Activated effector memory CD4-positive, alpha-beta T cell treated with Interleukin-2 at 50 U/mL for 16 hours (primary cell): ENCODE data around the gene JUP.

ENCODE experiments used
- DNase-seq: peaks from one replicate; pipeline ENCODE4 v3.0.0-alpha.2; 2020

JUP gene

DNA sequence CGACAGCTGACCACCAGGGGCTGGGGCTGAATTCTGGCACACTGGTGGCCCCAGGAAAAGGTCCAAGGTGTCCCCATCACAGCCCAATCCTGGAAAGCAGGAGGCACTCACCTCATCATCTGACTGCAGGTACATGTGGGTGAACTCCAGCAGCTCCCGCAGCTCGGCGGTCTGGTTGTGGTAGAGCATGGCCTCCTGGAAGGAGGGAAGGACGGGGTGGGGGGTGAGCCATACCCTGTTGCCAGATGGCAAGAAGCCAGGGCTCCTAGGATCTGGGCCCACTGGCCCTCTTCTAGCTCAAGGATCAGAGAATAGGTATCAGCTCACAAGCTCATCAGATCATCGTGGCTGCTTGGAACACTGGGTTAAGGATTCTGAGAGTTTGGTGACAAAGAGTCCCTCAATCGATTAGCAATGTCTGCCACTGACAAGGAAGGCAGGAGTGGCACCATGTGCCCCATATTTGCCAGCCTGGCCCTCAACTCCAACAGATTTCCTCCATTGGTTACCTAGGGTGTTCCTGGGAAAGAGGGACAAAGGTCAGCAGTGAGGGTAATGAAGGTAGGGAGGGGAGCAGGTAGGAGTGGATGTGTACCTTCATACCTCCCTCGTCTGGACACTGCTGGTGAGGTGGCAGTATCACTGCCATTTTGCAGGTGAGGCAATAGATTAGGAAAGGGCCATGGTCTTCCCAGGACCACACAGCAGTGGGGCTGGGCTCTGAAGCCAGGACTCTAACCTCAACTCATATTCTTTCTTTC lies 20.4 kb upstream of the JUP start:
- no peak for DNase-seq

DNA sequence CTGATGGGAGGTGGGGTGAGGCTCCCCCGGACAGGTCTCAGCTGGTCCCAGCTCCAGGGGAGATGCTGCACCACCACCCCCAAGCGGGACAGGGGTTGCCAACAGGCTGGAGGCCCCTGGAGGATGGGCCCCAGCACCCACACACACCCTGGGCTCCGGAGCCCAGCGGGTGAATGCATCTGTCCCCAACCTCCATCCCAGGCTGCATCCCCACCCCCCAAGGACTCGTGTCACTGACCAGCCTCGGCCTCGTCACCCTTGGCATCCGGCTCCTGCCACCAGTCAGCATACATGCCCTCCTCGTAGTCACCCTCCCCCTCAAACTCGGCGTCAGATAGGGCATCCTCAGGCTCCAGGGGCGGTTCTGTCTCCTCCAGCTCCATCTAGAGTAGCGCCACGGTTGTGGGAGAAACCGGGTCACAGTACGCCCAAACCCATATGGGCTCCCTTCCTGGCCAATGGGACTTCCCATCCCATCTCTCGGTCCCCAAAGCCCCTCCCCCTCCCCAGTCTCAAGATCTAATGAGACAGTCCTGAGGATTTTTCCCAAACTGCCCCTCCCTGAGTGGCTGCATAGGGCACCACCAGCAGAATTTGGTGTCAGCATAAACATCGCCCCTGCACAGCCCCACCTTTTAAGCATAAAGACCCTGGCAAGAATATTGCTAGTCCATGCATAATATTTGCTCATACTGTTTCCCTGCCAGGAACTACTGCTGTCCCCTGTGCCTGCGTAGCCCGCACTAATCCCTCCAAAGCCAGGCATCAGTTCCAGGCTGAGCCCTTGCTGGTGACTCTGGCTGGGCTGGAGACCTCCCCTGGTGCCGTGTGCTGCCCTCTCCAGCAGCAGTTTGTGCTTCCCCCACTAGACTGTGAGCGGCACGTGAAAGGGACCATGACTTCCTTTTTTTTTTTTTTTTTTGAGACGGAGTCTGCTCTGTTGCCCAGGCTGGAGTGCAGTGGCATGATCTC lies 16.8 kb upstream of the JUP start:
- DNase-seq = no peak

DNA sequence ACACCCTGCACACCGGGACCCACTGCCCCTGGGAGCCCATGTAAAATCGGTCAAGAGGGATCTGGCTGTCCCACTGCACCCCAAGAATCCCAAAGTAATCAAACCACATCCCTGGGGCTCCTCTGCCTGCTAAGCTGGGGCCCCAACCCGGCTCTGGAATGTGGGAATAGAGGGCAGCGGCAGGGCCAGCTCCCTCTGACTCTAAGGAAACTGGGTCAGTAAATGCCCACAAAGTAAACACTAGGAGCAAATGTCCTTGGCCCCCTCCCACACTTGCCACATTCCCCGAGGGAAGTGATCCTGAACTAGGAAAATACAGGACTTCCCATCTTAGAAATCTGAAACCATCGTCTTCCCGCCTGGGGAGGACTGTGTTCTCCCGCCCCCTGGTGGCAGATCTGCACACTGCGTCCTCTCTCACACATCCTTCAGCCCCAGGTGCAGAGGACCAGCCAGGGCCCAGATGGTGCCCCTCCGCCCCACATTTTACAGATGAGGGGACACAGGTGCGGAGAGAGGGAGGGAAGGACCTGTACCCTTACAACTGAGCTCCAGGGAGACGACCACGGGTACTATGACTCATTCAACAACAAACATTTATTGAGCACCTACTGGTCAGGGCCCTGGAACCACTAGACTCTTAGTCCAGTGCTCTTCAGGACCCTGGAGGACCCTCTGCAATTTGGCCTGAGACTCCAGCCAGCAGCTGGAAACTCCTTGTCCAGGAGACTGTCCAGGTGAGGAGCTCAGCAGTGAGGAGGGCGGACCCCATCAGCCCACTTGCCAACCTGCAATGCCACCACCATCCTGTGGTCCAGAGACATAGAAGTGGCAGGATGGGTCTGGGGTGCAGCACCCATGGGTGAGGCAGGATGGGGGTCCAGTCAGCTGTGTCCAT lies 15.1 kb upstream of the JUP start:
- DNase-seq = peak; percentile 56

DNA sequence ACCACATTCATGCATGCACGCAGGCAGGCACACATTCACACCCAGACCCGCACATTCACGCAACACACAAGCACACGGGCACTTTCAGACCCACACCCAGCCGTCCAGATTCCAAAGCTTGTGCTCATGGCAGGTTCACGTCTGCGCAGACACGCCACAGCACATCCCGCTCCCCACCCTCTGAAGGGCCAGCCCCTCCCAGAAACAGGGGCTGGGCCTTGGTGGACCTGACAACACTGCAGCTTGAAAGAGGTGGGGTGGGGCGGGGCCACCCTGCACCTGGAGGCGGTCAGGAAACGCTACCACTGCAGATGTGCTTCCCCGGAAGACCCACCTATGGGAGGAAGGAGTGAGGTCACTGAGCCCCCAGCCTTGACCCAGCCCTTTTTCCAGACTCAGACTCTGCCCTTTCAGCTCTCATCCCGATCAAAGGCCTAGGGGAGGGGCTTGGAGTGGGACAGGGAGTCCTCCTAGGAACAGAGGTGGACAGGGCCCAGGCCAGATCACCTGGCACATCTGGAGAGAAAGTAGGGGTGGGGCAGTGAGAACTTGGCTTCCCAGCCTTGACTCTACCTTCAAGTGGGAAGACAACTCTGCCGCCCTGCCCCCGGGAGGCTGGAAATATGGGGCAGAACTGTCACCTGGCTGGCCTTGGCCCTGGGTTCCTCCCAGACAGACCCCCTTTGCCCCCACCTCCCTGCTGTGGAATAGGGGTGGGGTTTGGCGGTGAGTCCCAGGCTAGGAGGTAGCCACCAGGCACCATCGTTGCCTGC lies 14.3 kb upstream of the JUP start:
- no peak for DNase-seq

DNA sequence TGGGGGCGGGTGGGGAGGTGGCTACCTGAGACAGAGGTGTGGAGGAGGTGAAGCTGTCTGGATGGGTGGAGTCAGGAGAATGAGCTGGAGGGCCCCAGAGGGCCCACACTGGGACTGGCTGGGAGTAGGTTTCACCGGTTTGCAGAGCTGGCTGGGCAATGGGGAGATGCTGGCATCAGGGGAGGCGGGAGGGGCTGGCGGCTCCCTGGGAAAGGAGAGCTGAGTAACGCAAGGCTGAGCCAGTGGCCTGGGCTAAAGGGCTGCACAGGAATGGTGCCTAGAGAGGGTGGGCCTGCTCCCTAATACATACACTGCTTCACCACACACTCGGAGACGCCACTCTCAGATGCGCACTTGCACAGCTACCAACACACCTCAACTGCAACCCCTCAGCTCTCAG lies 12.9 kb upstream of the JUP start:
- DNase-seq = no peak

DNA sequence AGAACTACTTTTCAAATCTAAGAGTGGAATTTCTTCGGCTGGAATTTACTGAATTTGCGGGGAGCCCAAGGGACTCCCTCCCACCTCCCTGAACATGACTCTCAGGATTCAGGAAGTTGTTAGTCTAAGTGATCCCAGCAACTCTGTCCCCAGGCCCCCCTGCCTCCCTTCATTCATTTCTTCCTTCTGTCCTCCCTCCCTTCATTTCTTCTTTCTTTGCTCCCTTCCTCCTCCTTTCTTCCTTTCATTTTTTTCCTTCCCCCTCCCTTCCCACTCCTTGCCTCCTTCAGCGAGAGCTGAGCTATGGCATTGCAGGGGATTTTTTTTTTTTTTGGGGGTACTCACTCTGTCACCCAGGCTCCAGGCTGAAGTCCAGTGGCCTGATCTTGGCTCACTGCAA lies 10.9 kb upstream of the JUP start:
- no peak for DNase-seq

DNA sequence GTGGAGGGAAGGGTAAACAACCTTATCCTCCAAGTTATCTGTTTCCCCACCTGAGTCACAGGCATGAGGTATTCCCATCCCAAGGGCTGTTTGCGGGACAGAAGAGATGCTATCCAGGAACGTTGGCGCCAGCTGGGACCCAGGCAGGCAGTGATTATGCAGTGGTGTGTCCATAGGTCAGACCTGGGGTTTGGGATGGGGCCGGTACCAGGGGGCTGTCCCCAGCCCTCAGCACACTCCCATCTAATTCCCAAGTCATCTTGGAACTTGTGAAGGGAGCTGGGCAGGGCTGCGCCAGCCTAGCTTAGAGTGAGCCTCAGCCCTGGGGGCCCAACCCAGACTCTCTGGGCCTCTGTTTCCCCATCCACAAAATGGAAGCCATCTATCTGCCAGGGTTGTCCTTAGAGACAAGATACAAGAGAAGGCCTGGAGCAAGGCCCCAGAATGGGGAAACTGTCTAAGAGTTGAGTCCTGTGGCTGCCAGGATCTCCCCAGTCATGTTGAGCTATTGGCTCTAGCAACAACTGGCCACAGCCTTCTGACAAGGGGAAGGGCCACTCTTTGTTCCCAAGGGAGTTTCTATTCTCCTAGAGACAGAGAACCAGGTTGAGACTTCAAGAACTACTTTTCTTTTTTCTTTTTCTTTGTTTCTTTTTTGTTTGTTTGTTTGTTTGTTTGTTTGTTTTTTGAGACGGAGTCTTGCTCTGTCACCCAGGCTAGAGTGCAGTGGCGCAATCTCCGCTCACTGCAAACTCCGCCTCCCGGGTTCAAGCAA lies 9.8 kb upstream of the JUP start:
- no peak for DNase-seq

DNA sequence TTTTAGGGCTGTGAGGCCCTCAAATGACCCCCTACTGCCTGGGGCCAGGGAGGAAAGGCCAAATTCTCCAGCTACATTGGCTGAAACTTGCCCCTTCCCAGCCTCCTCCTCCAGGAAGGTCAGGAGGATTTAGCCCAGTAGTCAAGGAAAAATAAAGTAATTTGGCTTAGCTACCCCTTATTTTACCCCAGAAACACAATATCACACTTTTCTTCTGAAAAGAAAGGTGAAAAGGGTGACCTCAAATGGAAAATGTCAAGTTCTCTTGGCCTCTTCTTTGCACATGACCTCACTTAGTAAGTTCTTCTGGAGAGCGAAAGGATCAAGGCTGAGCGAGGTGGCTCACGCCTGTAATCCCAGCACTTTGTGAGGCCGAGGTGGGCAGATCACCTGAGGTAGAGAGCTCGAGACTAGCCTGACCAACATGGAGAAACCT lies 8.0 kb upstream of the JUP start:
- DNase-seq = no peak

DNA sequence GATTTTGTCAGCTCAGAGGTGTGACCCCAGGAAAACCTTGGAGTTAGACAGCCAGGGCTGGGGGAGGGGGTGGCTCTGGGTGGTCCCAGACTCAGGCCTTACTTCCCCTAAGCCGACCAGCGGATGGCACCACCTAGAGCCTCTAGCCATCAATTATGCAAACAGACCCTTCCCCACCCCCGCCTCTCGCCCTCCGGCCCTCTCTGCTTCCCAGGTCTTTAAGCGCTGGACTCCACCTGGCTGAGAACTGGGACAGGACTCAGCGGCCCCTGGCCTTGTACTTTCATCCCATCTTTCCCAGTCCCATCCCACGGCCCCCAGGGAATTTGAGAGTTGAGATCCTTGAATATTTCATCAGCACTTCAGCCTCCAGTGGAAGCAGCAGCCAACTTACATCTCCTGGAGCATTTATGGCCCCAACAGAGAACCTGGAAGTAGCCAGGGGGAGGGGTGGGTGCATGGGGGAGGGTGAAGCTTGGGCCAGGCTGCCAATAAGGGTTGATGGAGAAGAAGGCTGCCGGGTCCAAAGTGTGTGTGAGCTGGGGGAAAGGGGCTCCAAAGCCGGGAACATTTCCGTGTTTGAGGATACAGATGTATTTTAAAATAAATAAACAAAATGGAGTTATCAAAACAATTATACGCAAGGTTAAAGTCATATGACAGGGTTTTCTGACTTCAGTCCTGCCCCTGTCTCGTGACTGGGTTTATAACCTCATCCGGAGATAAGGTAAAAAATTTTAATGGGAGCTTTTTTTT lies 7.5 kb upstream of the JUP start:
- no peak for DNase-seq

DNA sequence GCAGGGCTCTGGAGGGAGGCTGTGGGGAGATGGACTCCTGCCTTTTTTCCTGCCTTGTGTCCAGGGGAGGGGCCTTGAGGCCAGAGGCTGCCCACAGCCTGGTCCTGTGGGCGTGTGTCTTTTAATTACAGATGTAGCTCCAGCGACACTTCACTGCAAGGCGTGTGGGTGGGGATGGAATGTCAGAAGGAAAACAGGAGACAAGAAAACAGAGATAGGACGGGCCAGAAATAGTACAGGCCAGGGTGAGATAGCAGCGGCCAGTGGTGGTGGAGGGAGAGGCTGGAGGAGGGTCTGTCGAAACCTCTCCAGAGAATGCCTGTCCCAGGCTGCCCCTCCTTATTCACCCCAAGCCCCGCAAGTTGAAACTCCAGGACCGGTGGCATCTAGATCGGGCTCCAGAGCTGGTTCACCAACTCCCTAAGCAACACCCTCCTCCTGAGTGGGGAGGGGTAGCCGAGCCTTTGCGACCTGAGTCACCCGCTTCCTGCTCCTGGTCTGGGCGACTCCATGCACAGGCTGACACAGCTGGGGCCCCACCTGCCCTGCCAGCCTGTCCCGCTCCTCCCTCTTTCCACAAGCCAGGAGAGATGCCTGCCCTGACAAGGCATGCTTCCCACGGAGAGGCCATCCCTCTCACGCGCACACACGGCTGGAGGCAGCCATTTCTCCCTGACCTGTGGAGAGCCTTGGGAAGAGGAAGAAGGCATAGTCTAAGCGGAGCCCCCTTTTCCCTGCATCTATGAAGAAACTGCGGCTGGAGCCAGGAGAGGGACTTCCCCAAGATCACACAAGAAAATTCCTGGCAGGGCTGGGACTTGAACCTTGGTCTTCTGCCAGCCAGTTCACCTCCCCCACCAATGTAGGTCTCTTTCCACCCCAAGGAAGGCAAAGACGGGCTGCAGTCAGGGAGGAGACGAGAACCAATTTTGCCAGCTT lies 6.6 kb upstream of the JUP start:
- no peak for DNase-seq

DNA sequence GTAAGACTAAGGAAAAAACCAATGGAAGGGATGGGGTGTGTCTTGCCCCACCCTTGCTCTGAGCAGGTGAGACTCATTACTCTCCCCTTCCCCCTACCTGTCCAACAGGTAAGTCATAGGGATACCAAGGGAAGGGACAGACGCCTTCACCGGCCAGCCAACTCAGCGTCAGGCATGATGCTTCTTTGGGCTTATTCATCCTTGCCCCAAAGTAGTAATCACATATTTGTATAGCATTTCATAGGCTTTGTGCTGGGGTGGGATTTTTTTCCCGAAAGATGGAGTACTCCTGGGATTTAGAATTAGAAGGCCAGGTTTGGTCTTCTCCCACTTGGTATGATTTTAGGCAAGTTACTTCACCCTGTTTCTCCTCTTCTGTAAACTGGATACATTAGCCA lies 509 bp upstream of the JUP start:
- DNase-seq = no peak

DNA sequence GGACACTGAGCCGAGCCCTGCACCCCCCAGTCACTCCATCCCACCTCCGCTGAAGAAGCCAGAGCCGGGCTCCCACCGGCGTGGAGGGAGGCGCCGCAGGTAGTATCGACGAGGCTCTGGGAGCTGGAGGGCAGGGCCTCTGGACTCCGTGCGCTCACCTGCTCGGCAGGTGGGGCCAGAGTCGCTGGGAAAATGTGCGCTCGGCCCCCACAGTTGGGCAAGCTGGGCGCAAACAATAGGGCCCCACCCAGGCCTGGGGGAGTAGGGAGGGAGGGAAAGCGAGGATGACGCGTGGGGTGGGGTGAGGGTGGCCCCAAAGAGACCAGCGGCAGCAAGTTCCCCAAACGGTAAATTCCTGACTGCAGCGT lies 668 bp downstream of the JUP start:
- DNase-seq = no peak

DNA sequence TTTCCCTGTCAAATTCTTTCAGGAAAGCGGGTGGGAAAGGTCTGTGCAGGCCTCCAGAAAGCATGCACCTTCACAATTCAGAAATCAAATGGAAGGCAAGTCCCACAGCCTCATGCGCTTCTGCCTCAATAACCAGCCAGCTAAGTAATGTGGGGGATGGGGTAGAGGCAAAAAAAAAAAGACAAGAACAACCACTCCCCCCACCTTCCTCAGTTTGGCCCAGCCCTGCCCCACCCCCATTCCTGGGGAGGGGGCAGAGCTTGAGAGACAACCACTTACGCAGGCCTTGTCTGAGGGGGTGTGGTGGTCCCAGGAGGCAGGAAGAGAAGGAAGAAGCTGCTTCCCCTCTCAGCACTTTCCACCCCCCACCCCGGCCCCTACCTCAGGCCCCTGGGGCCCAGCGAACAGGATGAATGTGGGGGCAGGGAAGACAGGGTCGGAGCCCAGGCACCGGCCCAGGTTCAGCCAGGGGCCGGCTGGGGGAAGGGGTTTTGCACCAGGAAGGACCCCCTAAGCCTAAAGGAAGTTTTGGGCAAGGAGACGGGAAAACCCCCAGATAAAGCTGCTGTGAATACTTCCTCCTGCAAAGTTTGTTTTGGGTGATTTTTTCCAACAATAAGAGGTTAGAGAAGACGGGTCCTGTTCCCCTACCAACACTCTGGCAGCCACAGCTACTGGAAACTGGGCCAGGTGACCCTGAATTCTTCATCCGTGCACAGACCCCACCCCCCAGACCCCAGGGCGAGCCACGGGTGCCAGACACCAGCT lies 1.2 kb downstream of the JUP start:
- DNase-seq = no peak

DNA sequence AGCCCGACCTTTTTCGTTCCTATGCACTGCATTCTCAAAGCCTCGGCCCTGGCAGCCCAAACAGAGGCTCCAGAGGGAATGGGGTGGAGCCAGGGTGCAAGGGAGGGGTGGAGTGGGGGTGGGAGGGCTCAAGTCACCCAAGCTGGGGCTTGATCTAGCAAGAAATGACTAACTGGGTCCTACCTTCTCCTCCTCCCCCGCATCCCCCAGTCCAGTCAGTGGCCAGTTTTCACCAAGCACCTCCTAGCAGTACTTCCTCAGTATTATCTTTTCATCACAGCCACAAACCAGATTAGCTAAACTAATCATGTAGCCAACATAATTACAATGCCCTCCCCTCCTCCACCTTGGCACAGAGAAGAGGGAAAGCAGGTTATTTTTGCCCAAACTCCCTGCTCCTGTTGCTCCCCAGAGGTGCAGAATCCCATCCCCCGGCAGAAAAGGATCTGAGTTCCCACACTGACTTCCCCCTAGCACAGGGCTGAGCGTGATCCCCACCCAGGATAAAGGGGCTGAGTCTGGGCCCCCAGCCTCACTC lies 2.2 kb downstream of the JUP start:
- DNase-seq = no peak

DNA sequence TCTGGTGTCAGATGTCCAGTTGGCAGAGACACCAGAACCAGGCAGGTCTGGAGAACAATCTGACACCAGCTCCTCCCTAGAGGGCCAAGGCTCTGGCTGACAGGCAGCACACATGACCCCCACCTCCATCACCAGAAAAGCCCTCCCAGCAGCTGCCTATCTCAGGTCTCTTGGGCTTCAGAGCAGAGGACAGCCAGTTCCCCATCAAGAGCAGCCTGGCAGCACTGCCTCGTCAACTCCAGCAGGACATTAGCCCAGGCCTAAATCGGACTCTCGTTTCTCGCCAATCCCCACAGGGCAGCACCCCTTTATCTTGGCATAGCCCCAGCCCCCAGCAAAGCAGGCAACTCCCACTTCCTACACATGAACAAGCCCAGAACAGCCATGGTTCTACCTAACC lies 4.4 kb downstream of the JUP start:
- no peak for DNase-seq

DNA sequence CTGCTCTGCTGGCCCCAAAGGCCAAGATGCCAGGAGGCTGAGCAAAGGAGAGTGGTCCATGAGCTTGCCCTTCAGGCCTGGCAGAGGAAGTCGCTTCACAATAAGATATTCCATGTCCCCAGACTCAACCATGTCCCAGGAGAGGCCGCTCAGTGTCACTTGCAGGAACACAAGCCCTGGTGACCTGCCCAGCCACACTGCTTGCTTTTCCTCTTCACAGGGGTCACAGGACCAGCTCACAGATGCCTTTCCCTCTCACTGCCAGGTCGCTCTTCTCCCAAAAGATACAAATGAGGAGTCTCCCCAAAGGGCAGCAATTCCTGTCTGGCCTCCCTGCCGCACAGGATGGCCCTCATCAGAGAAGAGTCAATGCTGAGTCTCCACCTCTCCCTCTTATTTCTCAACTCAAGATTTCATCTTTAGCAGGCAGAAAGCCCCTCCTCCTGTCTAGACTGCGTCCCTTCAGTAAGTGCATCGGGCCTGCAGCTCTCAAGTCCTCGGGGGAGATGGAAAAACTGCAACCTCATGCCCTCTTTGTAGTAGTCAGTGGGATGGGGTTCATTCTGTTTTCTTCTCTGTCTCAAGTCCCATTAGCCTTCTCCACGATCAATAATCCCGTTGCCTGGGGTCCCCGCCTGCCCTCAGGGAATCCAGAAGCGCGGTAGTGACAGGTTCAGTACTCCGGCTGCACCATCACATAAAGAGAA lies 5.0 kb downstream of the JUP start:
- no peak for DNase-seq

DNA sequence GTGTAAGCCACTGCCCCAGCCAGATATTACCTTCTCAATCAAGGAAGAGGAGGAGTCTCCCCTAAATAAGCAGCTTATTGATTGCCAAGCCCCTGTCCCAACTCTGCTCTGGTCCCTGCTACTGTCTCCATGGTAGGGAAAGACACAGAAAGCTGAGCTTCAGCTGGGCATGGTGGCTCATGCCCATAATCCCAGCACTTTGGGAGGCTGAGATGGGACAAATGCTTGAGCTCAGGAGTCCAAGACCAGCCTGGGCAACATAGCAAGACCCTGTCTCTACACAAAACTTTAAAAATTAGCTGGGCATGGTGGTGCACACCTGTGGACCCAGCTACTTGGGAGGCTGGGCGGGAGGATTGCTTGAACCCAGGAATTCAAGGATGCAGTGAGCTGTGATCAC lies 6.6 kb downstream of the JUP start:
- no peak for DNase-seq
